ENCODE measurements around the gene ACTL8. TPM values are rescaled to one million over a fixed set of nuclear protein-coding genes. Genes with fewer than 3 reads are reported as not detected.

The ACTL8 gene
- total and polyA plus RNA-seq, 2 donors from 2014 or later: not detected

- H3K27me3 ChIP-seq (ENCODE audit: control insufficient read depth, insufficient read depth, low read length): no peaks in the 10 kb centered on the region
- H3K4me1 ChIP-seq (ENCODE audit: control insufficient read depth in 2 of 3, insufficient read depth in 2 of 3, low read depth in 1 of 3, low read length in 3 of 3): no peaks in the 10 kb centered on the region
- no peak overlapping the region for H3K9ac ChIP-seq (ENCODE audit: low read length in 3 of 3)
- no peak overlapping the region for H3K4me3 ChIP-seq (ENCODE audit: low read length in 3 of 3)
- H3K9me3 ChIP-seq (ENCODE audit: control insufficient read depth in 2 of 3, insufficient read depth in 1 of 3, low read length in 3 of 3): no peaks in the 10 kb centered on the region
- intact Hi-C loops (cut with DNase I): no loop called here
- no peaks in the 10 kb centered on the region for H3K36me3 ChIP-seq (ENCODE audit: control insufficient read depth in 2 of 3, insufficient read depth in 3 of 3, low read length in 3 of 3)
- FAIRE-seq: no peak
- H3K27ac ChIP-seq (ENCODE audit: low read depth in 2 of 2, low read length in 2 of 2): no peak overlapping the region
- no peak for TF ChIP-seq CTCF (IDR thresholded peaks at IDR 0.05; ENCODE audit: borderline replicate concordance, extremely low read depth, insufficient read depth)
- DNase-seq: no peak
Observed at GRCh38 chr1:17791055-17791390, 35.9 kb downstream of the ACTL8 start.

- intact Hi-C loops (cut with DNase I): no loop called here
- no peak for FAIRE-seq
- no peak for TF ChIP-seq CTCF (IDR thresholded peaks at IDR 0.05; ENCODE audit: borderline replicate concordance, extremely low read depth, insufficient read depth)
- DNase-seq: no peak
- Histone ChIP-seq H3K9me3 (ENCODE audit: control insufficient read depth in 2 of 3, insufficient read depth in 1 of 3, low read length in 3 of 3) (no peaks in the 10 kb centered on the region), H3K9ac (ENCODE audit: low read length in 3 of 3) (no peak overlapping the region), H3K36me3 (ENCODE audit: control insufficient read depth in 2 of 3, insufficient read depth in 3 of 3, low read length in 3 of 3) (no peaks in the 10 kb centered on the region), H3K27ac (ENCODE audit: low read depth in 2 of 2, low read length in 2 of 2) (no peak overlapping the region), H3K4me1 (ENCODE audit: control insufficient read depth in 2 of 3, insufficient read depth in 2 of 3, low read depth in 1 of 3, low read length in 3 of 3) (no peaks in the 10 kb centered on the region), H3K27me3 (ENCODE audit: control insufficient read depth, insufficient read depth, low read length) (no peaks in the 10 kb centered on the region), H3K4me3 (ENCODE audit: low read length in 3 of 3) (no peak overlapping the region)
Observed at GRCh38 chr1:17791480-17791879, 36.3 kb downstream of the ACTL8 start.

- no peak for DNase-seq
- TF ChIP-seq CTCF (IDR thresholded peaks at IDR 0.05; ENCODE audit: borderline replicate concordance, extremely low read depth, insufficient read depth): no peak
Observed at GRCh38 chr1:17792421-17792820, 37.3 kb downstream of the ACTL8 start.

GRCh38 chr1:17795081-17795809 lies 40.1 kb downstream of the ACTL8 start:
- DNase-seq (peak in 1 of 5 donors; percentile 9), FAIRE-seq (no peak)
- Histone ChIP-seq H3K4me3 (ENCODE audit: low read length in 3 of 3) (no peak overlapping the region), H3K27ac (ENCODE audit: low read depth in 2 of 2, low read length in 2 of 2) (no peak overlapping the region), H3K9ac (ENCODE audit: low read length in 3 of 3) (no peak overlapping the region), H3K36me3 (ENCODE audit: control insufficient read depth in 2 of 3, insufficient read depth in 3 of 3, low read length in 3 of 3) (no peaks in the 10 kb centered on the region), H3K4me1 (ENCODE audit: control insufficient read depth in 2 of 3, insufficient read depth in 2 of 3, low read depth in 1 of 3, low read length in 3 of 3) (no peaks in the 10 kb centered on the region), H3K27me3 (ENCODE audit: control insufficient read depth, insufficient read depth, low read length) (peaks cover 4% of the 10 kb centered on the region), H3K9me3 (ENCODE audit: control insufficient read depth in 2 of 3, insufficient read depth in 1 of 3, low read length in 3 of 3) (no peaks in the 10 kb centered on the region)
- TF ChIP-seq CTCF (IDR thresholded peaks at IDR 0.05; ENCODE audit: borderline replicate concordance, extremely low read depth, insufficient read depth): no peak
- intact Hi-C loops (cut with DNase I): no loop called here

More at GRCh38 chr1:17792421-17792820, 37.3 kb downstream of the ACTL8 start:
- no peaks in the 10 kb centered on the region for H3K9me3 ChIP-seq (ENCODE audit: control insufficient read depth in 2 of 3, insufficient read depth in 1 of 3, low read length in 3 of 3)
- no peak overlapping the region for H3K4me3 ChIP-seq (ENCODE audit: low read length in 3 of 3)
- H3K9ac ChIP-seq (ENCODE audit: low read length in 3 of 3): no peak overlapping the region
- H3K36me3 ChIP-seq (ENCODE audit: control insufficient read depth in 2 of 3, insufficient read depth in 3 of 3, low read length in 3 of 3): no peaks in the 10 kb centered on the region
- H3K27me3 ChIP-seq (ENCODE audit: control insufficient read depth, insufficient read depth, low read length): no peaks in the 10 kb centered on the region
- H3K4me1 ChIP-seq (ENCODE audit: control insufficient read depth in 2 of 3, insufficient read depth in 2 of 3, low read depth in 1 of 3, low read length in 3 of 3): no peaks in the 10 kb centered on the region
- no peak overlapping the region for H3K27ac ChIP-seq (ENCODE audit: low read depth in 2 of 2, low read length in 2 of 2)
- intact Hi-C loops (cut with DNase I): no loop called here
- FAIRE-seq: no peak

Data from kidney (tissue), 14 donors.